Breast epithelium (tissue), 4 donors: ENCODE measurements around the gene MRPL44. TPM values are rescaled to one million over a fixed set of nuclear protein-coding genes. Genes with fewer than 3 reads are reported as not detected.

ENCODE experiments used
- DNase-seq, 2 donors: peaks; one replicate each; pipeline ENCODE4 v3.0.0-alpha.2; 2019; ENCODE audit warnings: low spot score in 2 of 2
- H3K27ac ChIP-seq, 2 donors: fragments of 200-600 bp; sonication (generic) in 1 of 2; one replicate each; pipeline ENCODE4 v1.5.1; 2016 to 2019; ENCODE audit warnings: mild to moderate bottlenecking in 1 of 2
- H3K27me3 ChIP-seq, 2 donors: fragments of 200-600 bp; sonication (generic) in 1 of 2; one replicate each; pipeline versions ENCODE4 v1.5.1 to v1.6.0; 2017 to 2019; ENCODE audit warnings: control low read depth in 1 of 2, mild to moderate bottlenecking in 1 of 2
- H3K36me3 ChIP-seq: fragments of 200-600 bp; one replicate; pipeline ENCODE4 v1.5.1; 2019
- H3K4me1 ChIP-seq, 2 donors: fragments of 200-600 bp; sonication (generic); one replicate each; pipeline ENCODE4 v1.5.1; 2016 to 2019; ENCODE audit warnings: control low read depth in 1 of 2
- H3K4me3 ChIP-seq, 3 donors: fragments of 200-600 bp; sonication (generic); 1 replicate in 2 of 3; 2 replicates in 1 of 3; pipeline ENCODE4 v1.5.1; 2016 to 2019; ENCODE audit warnings: mild to moderate bottlenecking in 3 of 3, moderate library complexity in 2 of 3
- H3K9me3 ChIP-seq, 2 donors: fragments of 200-600 bp; sonication (generic) in 1 of 2; one replicate each; pipeline ENCODE4 v1.5.1; 2016 to 2019; ENCODE audit warnings: control low read depth in 1 of 2
- CTCF ChIP-seq, 3 donors: fragments of 450-650 bp; IDR thresholded peaks; one replicate each; pipeline ENCODE4 v1.5.1; 2016 to 2017; ENCODE audit warnings: antibody characterized with exemption in 3 of 3, mild to moderate bottlenecking in 3 of 3, moderate library complexity in 3 of 3
- POLR2A ChIP-seq: fragments of 450-650 bp; IDR thresholded peaks from one replicate; pipeline ENCODE4 v1.6.1; 2016; ENCODE audit warnings: antibody characterized with exemption, mild to moderate bottlenecking, moderate library complexity
- POLR2AphosphoS5 ChIP-seq, 3 donors: sonication (generic); formaldehyde crosslinking; IDR thresholded peaks; one replicate each; pipeline ENCODE4 v1.6.1; 2017; ENCODE audit warnings: antibody characterized with exemption in 3 of 3
- intact Hi-C: fragments of 100-400 bp; cut with DNase I; formaldehyde crosslinking; loops from one replicate; pipeline ENCODE4 v1.15.1; 2023; ENCODE audit warnings: low total_unique reads
- total RNA-seq, 3 donors: library from RNA; depleted of rRNA; stranded (reverse); fragments of >200 nt; gene quantifications; one replicate each; pipeline ENCODE4 v1.1.0, GENCODE V29; 2016

MRPL44 gene
- total RNA-seq, 3 donors from 2014 or later, result 22.4 to 27.4 (median 24.3) TPM

- no peaks in the 10 kb centered on the region for H3K9me3 ChIP-seq
- H3K4me1 ChIP-seq, result no peaks in the 10 kb centered on the region
- H3K4me3 ChIP-seq, result no peak overlapping the region
- intact Hi-C loops, result no loop called here
- TF ChIP-seq POLR2A, result no peak
- no peak for DNase-seq
- no peaks in the 10 kb centered on the region for H3K36me3 ChIP-seq
- no peak overlapping the region for H3K27ac ChIP-seq
- no peaks in the 10 kb centered on the region for H3K27me3 ChIP-seq
These were observed 42.2 kb upstream of the MRPL44 start for GRCh38 chr2:223915071-223915470.

DNA sequence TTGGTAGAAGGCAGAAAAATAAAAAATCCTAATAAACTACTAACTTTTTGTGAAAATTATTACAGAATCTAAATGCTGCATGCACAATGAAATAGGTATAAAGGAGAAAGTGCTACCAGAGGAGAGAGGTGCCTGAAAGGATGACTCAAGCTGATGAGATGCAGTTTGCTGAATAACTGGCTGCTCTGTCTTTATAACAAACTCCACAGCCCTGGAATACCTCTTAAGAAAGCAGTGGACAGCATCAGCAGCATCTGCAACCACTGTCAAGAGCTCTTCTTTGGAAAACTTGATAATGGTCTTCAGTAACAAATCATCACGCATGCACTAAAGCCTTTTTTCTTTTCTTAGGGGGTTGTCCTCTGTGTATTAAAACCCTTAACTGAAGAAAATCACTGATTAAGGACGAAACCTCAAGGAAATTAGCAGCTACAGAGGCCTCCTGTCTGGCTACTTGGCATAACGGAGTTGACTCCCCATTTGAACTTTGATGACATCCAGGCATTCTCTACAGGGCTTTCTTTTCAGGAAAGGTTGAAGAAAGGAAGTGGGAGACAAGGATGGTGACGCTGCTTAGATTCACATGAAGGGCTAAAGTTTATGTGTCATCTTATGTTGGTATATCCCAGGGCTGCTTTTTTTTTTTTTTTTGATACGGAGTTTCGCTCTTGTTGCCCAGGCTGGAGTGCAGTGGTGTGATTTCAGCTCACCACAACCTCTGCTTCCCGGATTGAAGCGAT is 40.9 kb upstream of the MRPL44 start:
- no peaks in the 10 kb centered on the region for H3K36me3 ChIP-seq
- no peaks in the 10 kb centered on the region for H3K4me1 ChIP-seq
- no peak overlapping the region for H3K4me3 ChIP-seq
- TF ChIP-seq POLR2A (no peak), CTCF (IDR thresholded peaks at IDR 0.05) (no peak), POLR2AphosphoS5 (IDR thresholded peaks at IDR 0.05) (no peak)
- no peak overlapping the region for H3K27ac ChIP-seq
- no peak for DNase-seq
- intact Hi-C loops, result no loop called here
- no peaks in the 10 kb centered on the region for H3K9me3 ChIP-seq
- no peaks in the 10 kb centered on the region for H3K27me3 ChIP-seq

GRCh38 chr2:223918671-223919134 is 38.6 kb upstream of the MRPL44 start:
- Histone ChIP-seq H3K4me3 (no peak overlapping the region), H3K27me3 (no peaks in the 10 kb centered on the region), H3K4me1 (no peaks in the 10 kb centered on the region), H3K36me3 (no peaks in the 10 kb centered on the region), H3K27ac (no peak overlapping the region), H3K9me3 (no peaks in the 10 kb centered on the region)
- DNase-seq, result no peak
- intact Hi-C loops, result no loop called here
- no peak for TF ChIP-seq POLR2A
- TF ChIP-seq CTCF (IDR thresholded peaks at IDR 0.05), result no peak
- no peak for TF ChIP-seq POLR2AphosphoS5 (IDR thresholded peaks at IDR 0.05)

DNA sequence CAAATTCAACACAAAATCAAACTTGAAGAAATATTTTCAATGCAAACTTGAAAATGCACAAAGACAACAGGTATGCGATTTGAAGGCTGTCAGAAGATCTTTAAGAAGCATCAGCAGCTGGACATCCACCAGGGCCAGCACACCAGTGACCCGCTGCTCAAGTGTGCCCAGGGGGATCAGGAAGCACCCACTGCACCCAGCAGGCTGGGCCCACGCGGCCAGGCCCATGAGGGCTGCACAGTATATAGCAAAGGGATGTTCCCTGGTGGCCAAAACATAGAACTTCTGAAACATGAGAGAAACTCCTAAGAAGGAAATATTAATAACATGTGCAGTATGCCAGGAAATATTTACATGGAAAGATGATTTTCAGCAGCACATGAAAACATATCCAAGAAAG is 37.2 kb upstream of the MRPL44 start:
- H3K4me3 ChIP-seq, result no peak overlapping the region
- no peaks in the 10 kb centered on the region for H3K27me3 ChIP-seq
- H3K36me3 ChIP-seq, result no peaks in the 10 kb centered on the region
- H3K4me1 ChIP-seq, result no peaks in the 10 kb centered on the region
- TF ChIP-seq CTCF (IDR thresholded peaks at IDR 0.05) (no peak), POLR2AphosphoS5 (IDR thresholded peaks at IDR 0.05) (no peak), POLR2A (no peak)
- DNase-seq, result no peak
- no peaks in the 10 kb centered on the region for H3K9me3 ChIP-seq
- intact Hi-C loops, result no loop called here
- no peak overlapping the region for H3K27ac ChIP-seq

- Histone ChIP-seq H3K27me3 (no peaks in the 10 kb centered on the region), H3K4me1 (no peaks in the 10 kb centered on the region), H3K4me3 (no peak overlapping the region), H3K36me3 (no peaks in the 10 kb centered on the region), H3K27ac (no peak overlapping the region), H3K9me3 (no peaks in the 10 kb centered on the region)
- intact Hi-C loops, result no loop called here
- no peak for TF ChIP-seq POLR2A
- no peak for TF ChIP-seq POLR2AphosphoS5 (IDR thresholded peaks at IDR 0.05)
- TF ChIP-seq CTCF (IDR thresholded peaks at IDR 0.05), result no peak
- no peak for DNase-seq
These were observed 36.1 kb upstream of the MRPL44 start for GRCh38 chr2:223921204-223921603.
